ENCODE results near the gene MBLAC1.
A peak's percentile ranks its signal among the peaks of the same experiment; 100 is the strongest.

MBLAC1 gene

DNA sequence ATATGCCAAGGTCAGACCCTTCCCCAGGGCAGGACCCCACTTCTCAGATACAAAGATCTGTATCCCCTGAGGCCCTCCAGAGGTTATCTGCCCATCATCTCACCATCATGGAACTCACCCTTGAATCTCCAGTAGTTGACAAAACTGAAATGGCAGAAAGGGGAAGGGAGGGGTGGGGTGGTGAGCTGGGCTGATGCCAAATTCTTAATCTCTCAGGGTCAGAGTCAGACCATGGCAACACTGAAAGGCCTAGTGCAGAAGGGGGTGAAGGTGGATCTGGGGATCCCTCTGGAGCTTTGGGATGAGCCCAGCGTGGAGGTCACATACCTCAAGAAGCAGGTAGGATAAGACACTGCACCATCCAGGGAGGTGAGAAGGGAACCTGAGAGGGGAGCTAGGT lies 4.2 kb upstream of the MBLAC1 start:
- H3K36me3 ChIP-seq (ENCODE audit: insufficient read depth, low read length) = peaks cover 18% of the 10 kb centered on the region; the same call in 1 of the 2 replicates
- no peaks in the 10 kb centered on the region for H4K20me1 ChIP-seq (ENCODE audit: insufficient read depth, low read length)
- H3K9me3 ChIP-seq (ENCODE audit: low read length) = no peaks in the 10 kb centered on the region
- H3K79me2 ChIP-seq (ENCODE audit: insufficient read depth, low read length) = no peaks in the 10 kb centered on the region
- peaks cover 47% of the 10 kb centered on the region for H3K4me1 ChIP-seq (ENCODE audit: insufficient read depth, low read length, severe bottlenecking)
- no peaks in the 10 kb centered on the region for H3K9me2 ChIP-seq (ENCODE audit: low read depth, low read length)
- H3K27ac ChIP-seq (ENCODE audit: low read depth, low read length, poor library complexity, severe bottlenecking) = peak overlapping the region; percentile 35
- no peak overlapping the region for H3K4me3 ChIP-seq (ENCODE audit: low read depth, low read length, poor library complexity, severe bottlenecking)
- H3K27me3 ChIP-seq (ENCODE audit: insufficient read depth, low read length) = no peaks in the 10 kb centered on the region
- H3K9ac ChIP-seq (ENCODE audit: low read length) = no peak overlapping the region; the same call in 1 of the 2 replicates
- no peaks in the 10 kb centered on the region for H3F3A ChIP-seq (ENCODE audit: insufficient read depth, low read length)
- no peak for TF ChIP-seq EZH2 (IDR thresholded peaks at IDR 0.05; ENCODE audit: borderline replicate concordance, low read length)
- TF ChIP-seq, protein P1, sequence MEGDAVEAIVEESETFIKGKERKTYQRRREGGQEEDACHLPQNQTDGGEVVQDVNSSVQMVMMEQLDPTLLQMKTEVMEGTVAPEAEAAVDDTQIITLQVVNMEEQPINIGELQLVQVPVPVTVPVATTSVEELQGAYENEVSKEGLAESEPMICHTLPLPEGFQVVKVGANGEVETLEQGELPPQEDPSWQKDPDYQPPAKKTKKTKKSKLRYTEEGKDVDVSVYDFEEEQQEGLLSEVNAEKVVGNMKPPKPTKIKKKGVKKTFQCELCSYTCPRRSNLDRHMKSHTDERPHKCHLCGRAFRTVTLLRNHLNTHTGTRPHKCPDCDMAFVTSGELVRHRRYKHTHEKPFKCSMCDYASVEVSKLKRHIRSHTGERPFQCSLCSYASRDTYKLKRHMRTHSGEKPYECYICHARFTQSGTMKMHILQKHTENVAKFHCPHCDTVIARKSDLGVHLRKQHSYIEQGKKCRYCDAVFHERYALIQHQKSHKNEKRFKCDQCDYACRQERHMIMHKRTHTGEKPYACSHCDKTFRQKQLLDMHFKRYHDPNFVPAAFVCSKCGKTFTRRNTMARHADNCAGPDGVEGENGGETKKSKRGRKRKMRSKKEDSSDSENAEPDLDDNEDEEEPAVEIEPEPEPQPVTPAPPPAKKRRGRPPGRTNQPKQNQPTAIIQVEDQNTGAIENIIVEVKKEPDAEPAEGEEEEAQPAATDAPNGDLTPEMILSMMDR (IDR thresholded peaks at IDR 0.05; ENCODE audit: low read length) = no peak
- no peak overlapping the region for H2AFZ ChIP-seq (ENCODE audit: low read length)
- H3K4me2 ChIP-seq (ENCODE audit: low read length) = peak overlapping the region; percentile 2; the same call in 1 of the 2 replicates

DNA sequence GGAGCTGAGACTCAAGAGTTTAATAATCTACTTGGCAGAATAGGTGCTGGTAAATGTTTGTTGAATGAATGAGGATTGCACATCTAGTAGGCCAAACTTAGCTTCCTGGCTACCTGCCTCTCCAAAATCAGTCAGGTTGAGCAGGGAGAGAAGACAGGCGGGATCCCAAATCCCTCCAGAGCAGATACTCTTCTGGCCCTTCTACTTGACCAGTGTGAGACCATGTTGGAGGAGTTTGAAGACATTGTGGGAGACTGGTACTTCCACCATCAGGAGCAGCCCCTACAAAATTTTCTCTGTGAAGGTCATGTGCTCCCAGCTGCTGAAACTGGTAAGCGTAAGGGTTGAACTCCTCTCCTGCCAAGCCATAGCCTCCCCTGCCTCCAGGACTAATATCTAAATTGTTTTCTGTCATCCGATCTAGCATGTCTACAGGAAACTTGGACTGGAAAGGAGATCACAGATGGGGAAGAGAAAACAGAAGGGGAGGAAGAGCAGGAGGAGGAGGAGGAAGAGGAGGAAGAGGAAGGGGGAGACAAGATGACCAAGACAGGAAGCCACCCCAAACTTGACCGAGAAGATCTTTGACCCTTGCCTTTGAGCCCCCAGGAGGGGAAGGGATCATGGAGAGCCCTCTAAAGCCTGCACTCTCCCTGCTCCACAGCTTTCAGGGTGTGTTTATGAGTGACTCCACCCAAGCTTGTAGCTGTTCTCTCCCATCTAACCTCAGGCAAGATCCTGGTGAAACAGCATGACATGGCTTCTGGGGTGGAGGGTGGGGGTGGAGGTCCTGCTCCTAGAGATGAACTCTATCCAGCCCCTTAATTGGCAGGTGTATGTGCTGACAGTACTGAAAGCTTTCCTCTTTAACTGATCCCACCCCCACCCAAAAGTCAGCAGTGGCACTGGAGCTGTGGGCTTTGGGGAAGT lies 2.2 kb upstream of the MBLAC1 start:
- Histone ChIP-seq H3K9ac (ENCODE audit: low read length) (peak overlapping the region; percentile 24; the same call in 1 of the 2 replicates), H3K36me3 (ENCODE audit: insufficient read depth, low read length) (peaks cover 18% of the 10 kb centered on the region; the same call in 1 of the 2 replicates), H3K79me2 (ENCODE audit: insufficient read depth, low read length) (no peaks in the 10 kb centered on the region), H3F3A (ENCODE audit: insufficient read depth, low read length) (no peaks in the 10 kb centered on the region), H2AFZ (ENCODE audit: low read length) (no peak overlapping the region), H4K20me1 (ENCODE audit: insufficient read depth, low read length) (no peaks in the 10 kb centered on the region), H3K9me3 (ENCODE audit: low read length) (no peaks in the 10 kb centered on the region), H3K27me3 (ENCODE audit: insufficient read depth, low read length) (no peaks in the 10 kb centered on the region), H3K4me2 (ENCODE audit: low read length) (peak overlapping the region; percentile 32), H3K4me1 (ENCODE audit: insufficient read depth, low read length, severe bottlenecking) (peaks cover 48% of the 10 kb centered on the region), H3K27ac (ENCODE audit: low read depth, low read length, poor library complexity, severe bottlenecking) (peak overlapping the region; percentile 65), H3K4me3 (ENCODE audit: low read depth, low read length, poor library complexity, severe bottlenecking) (peak overlapping the region; percentile 70), H3K9me2 (ENCODE audit: low read depth, low read length) (no peaks in the 10 kb centered on the region)
- TF ChIP-seq, protein P1 (IDR thresholded peaks at IDR 0.05; ENCODE audit: low read length) = no peak
- no peak for TF ChIP-seq EZH2 (IDR thresholded peaks at IDR 0.05; ENCODE audit: borderline replicate concordance, low read length)

DNA sequence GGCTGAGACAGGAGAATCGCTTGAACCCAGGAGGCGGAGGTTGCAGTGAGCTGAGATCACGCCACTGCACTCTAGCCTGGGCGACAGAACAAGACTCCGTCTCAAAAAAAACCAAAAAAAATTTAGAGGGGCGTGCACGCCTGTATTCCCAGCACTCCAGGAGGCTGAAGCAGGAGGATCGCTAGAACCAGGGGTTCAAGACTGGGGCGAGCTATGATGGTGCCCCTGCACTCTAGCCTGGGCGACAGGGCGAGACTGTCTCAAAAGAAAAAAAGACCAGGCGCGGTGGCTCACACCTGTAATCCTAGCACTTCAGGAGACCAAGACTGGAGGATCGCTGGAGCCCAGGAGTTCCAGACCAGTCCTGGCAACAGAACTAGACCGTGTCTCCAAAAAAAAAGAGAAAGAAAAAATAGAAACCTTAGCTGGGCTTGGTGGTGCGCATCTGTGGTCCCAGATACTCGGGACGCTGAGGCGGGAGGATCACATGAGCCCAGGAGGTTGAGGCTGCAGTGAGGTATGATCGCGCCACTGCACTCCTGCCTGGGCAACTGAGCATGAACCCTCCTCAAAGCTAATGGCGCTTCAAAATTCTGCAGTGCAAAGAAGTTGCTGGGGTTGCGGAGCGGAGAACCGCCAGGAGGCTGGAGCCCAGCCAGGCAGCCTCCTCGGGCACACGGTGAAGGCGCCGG lies 382 bp upstream of the MBLAC1 start:
- peak overlapping the region; percentile 84 for H3K9ac ChIP-seq (ENCODE audit: low read length)
- H3K27me3 ChIP-seq (ENCODE audit: insufficient read depth, low read length) = no peaks in the 10 kb centered on the region
- H2AFZ ChIP-seq (ENCODE audit: low read length) = no peak overlapping the region
- no peaks in the 10 kb centered on the region for H3K9me3 ChIP-seq (ENCODE audit: low read length)
- H4K20me1 ChIP-seq (ENCODE audit: insufficient read depth, low read length) = no peaks in the 10 kb centered on the region
- H3K4me1 ChIP-seq (ENCODE audit: insufficient read depth, low read length, severe bottlenecking) = peaks cover 43% of the 10 kb centered on the region
- no peaks in the 10 kb centered on the region for H3K9me2 ChIP-seq (ENCODE audit: low read depth, low read length)
- no peaks in the 10 kb centered on the region for H3F3A ChIP-seq (ENCODE audit: insufficient read depth, low read length)
- peak overlapping the region; percentile 94 for H3K27ac ChIP-seq (ENCODE audit: low read depth, low read length, poor library complexity, severe bottlenecking)
- H3K36me3 ChIP-seq (ENCODE audit: insufficient read depth, low read length) = peaks cover 18% of the 10 kb centered on the region; the same call in 1 of the 2 replicates
- no peaks in the 10 kb centered on the region for H3K79me2 ChIP-seq (ENCODE audit: insufficient read depth, low read length)
- H3K4me2 ChIP-seq (ENCODE audit: low read length) = peak overlapping the region; percentile 70
- H3K4me3 ChIP-seq (ENCODE audit: low read depth, low read length, poor library complexity, severe bottlenecking) = peak overlapping the region; percentile 70
- TF ChIP-seq EZH2 (IDR thresholded peaks at IDR 0.05; ENCODE audit: borderline replicate concordance, low read length) = no peak
- TF ChIP-seq, protein P1 (IDR thresholded peaks at IDR 0.05; ENCODE audit: low read length) = no peak
